Measurements from ENCODE around the gene TRAPPC8.
"Not testable (repeated sequence)": the region's sequence is repeated elsewhere in the genome, so short reads cannot be mapped to it uniquely, and the experiment has no call there.

Gene TRAPPC8

DNA sequence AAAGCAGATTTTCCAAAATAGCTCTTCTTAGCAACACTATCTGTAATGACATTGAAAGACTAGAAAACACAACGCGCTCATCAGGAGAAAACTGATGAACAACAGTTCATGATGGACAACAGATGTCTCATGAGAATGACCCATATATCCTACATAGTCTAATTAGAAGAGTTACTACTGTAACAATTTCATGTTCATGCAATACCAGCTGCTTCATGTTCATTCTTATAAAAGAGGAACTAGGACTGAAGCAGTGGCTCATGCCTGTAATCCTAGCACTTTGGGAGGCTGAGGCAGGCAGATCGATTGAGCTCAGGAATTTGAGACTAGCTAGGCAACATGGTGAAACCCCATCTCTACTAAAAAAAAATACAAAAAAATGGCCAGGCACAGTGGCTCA is 22.7 kb downstream of the TRAPPC8 start:
- H3K27me3 Mint-ChIP-seq: no peaks in the 10 kb centered on the region

DNA sequence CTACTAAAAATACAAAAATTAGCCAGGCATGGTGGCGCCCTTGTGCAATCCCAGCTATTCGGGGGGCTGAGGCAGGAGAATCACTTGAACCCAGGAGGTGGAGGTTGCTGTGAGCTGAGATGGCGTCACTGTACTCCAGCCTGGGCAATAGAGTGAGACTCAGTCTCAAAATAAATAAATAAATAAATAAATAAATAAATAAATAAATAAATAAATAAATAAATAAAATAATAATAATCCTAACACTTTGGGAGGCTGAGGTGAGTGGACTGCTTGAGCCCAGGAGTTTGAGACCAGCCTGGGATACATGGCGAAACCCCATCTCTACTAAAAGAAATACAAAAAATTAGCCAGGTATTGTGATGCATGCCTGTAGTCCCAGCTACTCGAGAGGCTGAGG is 23.6 kb downstream of the TRAPPC8 start:
- DNase-seq, H3K4me3 Mint-ChIP-seq, H3K4me1 Mint-ChIP-seq, H3K27me3 Mint-ChIP-seq, H3K27ac Mint-ChIP-seq, ATAC-seq, H3K9me3 Mint-ChIP-seq: not testable (repeated sequence)
- H3K36me3 Mint-ChIP-seq (ENCODE audit: low read depth): peaks cover 22% of the 10 kb centered on the region

More for the DNA sequence above, 22.7 kb downstream of the TRAPPC8 start:
- ATAC-seq: no peak
- no peak for DNase-seq
- Mint-ChIP-seq H3K36me3 (ENCODE audit: low read depth) (peaks cover 23% of the 10 kb centered on the region), H3K27ac (no peak overlapping the region), H3K9me3 (no peaks in the 10 kb centered on the region), H3K4me1 (no peaks in the 10 kb centered on the region), H3K4me3 (no peak overlapping the region)

DNA sequence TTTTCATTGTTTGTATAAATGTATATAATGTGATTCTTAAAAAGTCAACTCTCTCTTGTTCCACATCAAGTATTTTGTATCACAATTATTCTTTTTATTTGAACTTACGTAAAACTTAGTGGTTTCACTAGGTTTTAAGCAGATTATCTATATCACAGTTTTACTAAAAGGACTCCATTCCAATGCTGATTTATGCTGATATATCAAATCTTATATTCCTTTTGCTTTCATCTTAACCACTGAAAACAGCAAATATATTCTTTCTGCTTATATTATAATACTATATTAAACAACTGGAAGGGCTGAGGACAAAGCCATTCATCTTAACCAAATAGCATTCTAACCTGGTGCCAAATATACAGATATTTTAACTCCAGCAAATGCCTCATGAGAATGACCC is 24.2 kb downstream of the TRAPPC8 start:
- Mint-ChIP-seq H3K4me1 (no peaks in the 10 kb centered on the region), H3K27ac (no peak overlapping the region), H3K27me3 (no peaks in the 10 kb centered on the region), H3K4me3 (no peak overlapping the region), H3K9me3 (no peaks in the 10 kb centered on the region), H3K36me3 (ENCODE audit: low read depth) (peaks cover 22% of the 10 kb centered on the region)
- ATAC-seq (no peak), DNase-seq (no peak)

DNA sequence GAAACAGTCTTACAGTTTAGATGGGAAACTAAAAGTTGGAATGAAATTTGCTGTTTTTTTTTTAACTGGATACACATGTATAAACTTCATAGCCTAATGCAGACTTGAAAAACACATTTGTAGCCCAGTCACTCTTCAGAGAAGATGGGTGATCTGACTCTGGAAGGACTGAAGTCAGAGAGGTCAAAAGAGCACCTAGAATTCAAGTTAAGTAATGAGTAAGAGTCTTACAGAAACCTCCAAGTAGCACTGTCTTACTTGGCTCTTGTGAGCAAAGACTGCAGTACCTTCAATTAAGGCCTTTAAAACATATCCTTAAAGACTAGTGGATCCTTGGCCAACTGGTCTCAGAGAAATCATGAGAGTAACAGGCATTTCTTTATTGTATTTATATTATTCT is 41.9 kb downstream of the TRAPPC8 start:
- no peak for ATAC-seq

DNA sequence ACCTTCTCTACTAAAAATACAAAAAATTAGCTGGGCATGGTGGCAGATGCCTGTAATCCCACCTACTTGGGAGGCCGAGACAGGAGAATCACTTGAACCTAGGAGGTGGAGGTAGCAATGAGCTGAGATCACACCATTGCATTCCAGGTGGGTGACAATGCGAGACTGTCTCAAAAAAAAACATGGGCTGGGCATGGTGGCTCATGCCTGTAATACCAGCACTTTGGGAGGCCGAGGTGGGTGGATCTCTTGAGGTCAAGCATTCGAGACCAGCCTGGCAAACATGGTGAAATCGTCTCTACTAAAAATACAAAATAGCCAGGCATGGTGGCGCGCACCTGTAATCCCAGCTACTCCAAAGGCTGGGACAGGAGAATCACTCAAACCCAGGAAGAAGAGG is 43.2 kb downstream of the TRAPPC8 start:
- not testable (repeated sequence) for H3K9me3 Mint-ChIP-seq, H3K4me3 Mint-ChIP-seq, ATAC-seq, DNase-seq, H3K27me3 Mint-ChIP-seq, H3K27ac Mint-ChIP-seq, H3K4me1 Mint-ChIP-seq
- H3K36me3 Mint-ChIP-seq (ENCODE audit: low read depth): peaks cover 22% of the 10 kb centered on the region

More for the DNA sequence above, 41.9 kb downstream of the TRAPPC8 start:
- H3K4me3 Mint-ChIP-seq: no peak overlapping the region
- H3K9me3 Mint-ChIP-seq: no peaks in the 10 kb centered on the region
- no peak for DNase-seq
- H3K4me1 Mint-ChIP-seq: no peaks in the 10 kb centered on the region
- H3K27me3 Mint-ChIP-seq: no peaks in the 10 kb centered on the region
- H3K36me3 Mint-ChIP-seq (ENCODE audit: low read depth): peaks cover 21% of the 10 kb centered on the region
- no peak overlapping the region for H3K27ac Mint-ChIP-seq

DNA sequence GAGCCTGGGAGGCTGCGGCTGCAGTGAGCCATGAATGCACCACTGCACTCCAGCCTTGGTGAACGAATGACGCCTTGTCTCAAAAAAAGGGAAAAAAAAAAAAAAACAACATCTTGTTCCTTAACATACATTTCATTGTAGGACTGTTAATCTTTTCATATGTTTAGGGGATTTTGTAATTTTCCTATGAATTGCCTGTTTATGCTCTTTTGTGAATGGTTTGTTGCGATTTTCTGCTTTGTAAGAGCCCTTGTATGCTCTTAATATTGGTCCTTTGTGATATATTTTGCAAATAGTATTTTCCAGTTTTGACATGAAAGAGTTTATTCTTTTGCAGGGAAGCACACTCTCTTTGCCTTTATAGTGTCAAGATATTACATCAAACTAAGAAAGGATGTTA is 50.0 kb downstream of the TRAPPC8 start:
- no peak overlapping the region for H3K4me3 Mint-ChIP-seq
- no peak for DNase-seq
- H3K27me3 Mint-ChIP-seq: no peaks in the 10 kb centered on the region
- H3K4me1 Mint-ChIP-seq: no peaks in the 10 kb centered on the region
- no peak overlapping the region for H3K27ac Mint-ChIP-seq
- no peaks in the 10 kb centered on the region for H3K9me3 Mint-ChIP-seq
- ATAC-seq: no peak
- H3K36me3 Mint-ChIP-seq (ENCODE audit: low read depth): peaks cover 40% of the 10 kb centered on the region

DNA sequence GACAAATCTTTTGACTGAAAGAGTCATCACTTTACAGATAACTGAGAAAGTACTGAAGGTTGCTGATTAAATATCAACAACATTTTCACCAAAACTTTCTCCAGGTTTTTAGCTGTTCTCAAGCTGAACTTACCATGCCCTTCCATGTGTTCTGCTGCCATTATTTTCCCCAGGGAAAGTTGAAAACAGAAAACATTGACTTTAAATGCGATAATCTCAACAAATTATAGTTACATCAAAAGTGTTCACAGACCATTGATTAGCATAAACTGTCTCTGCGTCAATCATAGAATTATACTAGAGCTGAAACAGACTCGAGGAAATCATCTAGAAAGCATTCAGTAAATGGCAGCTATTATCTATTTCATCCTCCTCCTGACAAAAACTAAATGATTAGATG is 51.4 kb downstream of the TRAPPC8 start:
- ATAC-seq (no peak), DNase-seq (no peak)
- Mint-ChIP-seq H3K4me3 (no peak overlapping the region), H3K36me3 (ENCODE audit: low read depth) (peaks cover 47% of the 10 kb centered on the region), H3K27ac (no peak overlapping the region), H3K4me1 (no peaks in the 10 kb centered on the region), H3K9me3 (no peaks in the 10 kb centered on the region), H3K27me3 (no peaks in the 10 kb centered on the region)

DNA sequence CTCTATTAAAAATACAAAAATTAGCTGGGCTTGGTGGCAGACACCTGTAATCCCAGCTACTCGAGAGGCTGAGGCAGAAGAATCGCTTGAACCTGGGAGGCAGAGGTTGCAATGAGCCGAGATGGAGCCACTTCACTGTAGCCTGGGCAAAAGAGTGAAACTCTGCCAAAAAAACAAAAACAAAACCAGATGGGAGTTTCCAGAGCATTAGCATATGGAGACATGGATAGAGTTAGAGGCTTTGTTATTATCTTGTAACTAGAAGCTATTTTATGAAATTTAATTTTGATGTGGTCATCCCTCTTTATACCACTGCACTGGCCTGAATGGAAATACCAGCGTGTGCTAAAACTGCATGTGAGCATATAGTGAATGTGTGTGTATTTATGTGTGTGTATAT is 58.9 kb downstream of the TRAPPC8 start:
- Mint-ChIP-seq H3K27ac (no peak overlapping the region), H3K27me3 (no peaks in the 10 kb centered on the region), H3K9me3 (peaks cover 10% of the 10 kb centered on the region), H3K4me3 (no peak overlapping the region), H3K36me3 (ENCODE audit: low read depth) (peaks cover 70% of the 10 kb centered on the region), H3K4me1 (peaks cover 5% of the 10 kb centered on the region)
- DNase-seq: no peak
- ATAC-seq: no peak

DNA sequence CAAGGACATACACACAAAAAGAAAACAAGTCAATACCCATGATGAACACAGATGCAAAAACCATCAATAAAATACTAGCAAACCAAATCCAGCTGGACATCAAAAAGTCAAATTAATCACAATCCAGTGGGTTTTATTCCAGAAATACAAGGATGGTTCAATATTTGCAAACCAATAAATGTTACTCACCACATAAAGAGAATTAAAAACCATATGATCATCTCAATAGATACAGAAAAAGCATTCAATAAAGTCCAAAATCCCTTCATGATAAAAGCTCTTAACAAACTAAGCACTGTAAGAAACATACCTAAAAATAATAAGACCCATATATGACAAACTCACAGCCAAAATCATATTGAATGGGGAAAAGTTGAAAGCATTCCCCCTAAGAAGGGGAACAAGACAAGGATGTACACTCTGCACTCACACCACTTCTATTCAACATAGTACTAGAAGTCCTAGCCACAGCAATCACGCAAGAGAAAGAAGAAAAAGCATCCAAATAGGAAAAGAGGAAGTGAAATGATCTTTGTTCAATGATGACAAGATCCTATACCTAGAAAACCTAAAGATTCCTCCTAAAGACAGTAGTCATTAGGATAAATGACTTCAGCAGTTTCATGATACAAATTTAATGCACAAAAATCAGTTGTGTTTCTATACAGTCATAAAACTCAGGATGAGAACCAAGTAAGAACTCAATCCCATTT is 62.6 kb downstream of the TRAPPC8 start:
- Mint-ChIP-seq H3K27me3 (no peaks in the 10 kb centered on the region), H3K36me3 (ENCODE audit: low read depth) (peaks cover 57% of the 10 kb centered on the region), H3K27ac (no peak overlapping the region), H3K4me3 (no peak overlapping the region), H3K4me1 (peaks cover 5% of the 10 kb centered on the region), H3K9me3 (peaks cover 10% of the 10 kb centered on the region)
- no peak for DNase-seq
- no peak for ATAC-seq

DNA sequence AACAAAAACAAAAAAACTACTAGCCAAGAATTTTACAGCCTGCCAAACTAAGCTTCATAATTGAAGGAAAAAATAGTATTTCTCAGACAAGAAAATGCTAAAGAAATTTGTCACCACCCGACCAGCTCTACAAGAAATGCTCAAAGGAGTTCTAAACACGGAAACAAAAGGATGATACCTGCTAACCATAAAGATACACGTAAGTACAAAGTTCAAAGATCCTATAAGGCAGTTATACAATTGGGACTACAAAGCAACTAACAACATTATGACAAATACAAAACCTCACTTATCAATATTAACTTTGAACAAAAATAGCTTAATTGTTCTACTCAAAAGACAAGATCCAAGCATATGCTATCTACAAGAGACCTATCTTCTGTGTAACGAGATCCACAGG is 64.6 kb downstream of the TRAPPC8 start:
- H3K27me3 Mint-ChIP-seq: no peaks in the 10 kb centered on the region
- no peak overlapping the region for H3K4me3 Mint-ChIP-seq
- no peak overlapping the region for H3K27ac Mint-ChIP-seq
- H3K4me1 Mint-ChIP-seq: peaks cover 5% of the 10 kb centered on the region
- no peak for DNase-seq
- ATAC-seq: no peak
- peaks cover 10% of the 10 kb centered on the region for H3K9me3 Mint-ChIP-seq
- peaks cover 52% of the 10 kb centered on the region for H3K36me3 Mint-ChIP-seq (ENCODE audit: low read depth)

DNA sequence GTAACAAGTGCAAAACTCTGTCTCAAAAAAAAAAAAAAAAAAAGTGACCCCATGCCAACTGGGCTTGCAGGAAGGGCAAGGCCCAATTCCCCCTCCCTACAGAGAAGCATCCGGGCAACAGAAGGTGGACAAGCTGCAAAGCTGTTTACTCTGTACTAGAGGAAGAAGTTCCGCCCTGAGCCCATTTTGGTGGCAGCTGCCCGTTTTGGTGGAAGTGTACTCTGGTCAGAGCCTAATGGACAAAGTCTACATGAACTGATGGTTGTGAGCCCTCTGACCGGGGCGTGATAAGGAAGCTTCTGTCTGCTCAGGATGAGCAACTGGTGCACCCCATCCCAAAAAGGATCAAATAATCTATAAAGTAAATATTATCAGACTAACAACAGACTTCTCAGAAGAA is 65.0 kb downstream of the TRAPPC8 start:
- no peak for ATAC-seq
- Mint-ChIP-seq H3K36me3 (ENCODE audit: low read depth) (peaks cover 52% of the 10 kb centered on the region), H3K27ac (no peak overlapping the region), H3K4me3 (no peak overlapping the region), H3K27me3 (no peaks in the 10 kb centered on the region), H3K4me1 (peaks cover 5% of the 10 kb centered on the region), H3K9me3 (peaks cover 10% of the 10 kb centered on the region)
- no peak for DNase-seq

DNA sequence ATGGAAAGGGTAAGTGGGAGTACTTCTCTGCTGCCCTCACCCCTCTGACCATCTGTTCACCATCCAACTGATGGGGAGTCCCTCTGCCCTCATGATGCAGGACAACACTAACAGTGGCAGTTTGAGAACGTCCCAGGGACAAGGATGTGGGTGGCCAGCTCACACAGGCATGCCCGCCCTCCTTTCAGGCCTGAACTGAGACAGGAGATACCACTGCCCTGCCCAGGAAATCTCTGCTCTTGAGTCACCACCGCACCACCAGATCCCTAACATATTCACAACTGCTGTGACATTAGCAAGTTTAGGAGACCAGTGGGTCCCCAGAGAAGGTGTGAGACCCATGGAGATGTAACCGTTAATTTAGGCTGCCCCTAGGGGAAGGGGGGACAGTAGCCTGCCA is 66.2 kb downstream of the TRAPPC8 start:
- Mint-ChIP-seq H3K36me3 (ENCODE audit: low read depth) (peaks cover 48% of the 10 kb centered on the region), H3K4me3 (no peak overlapping the region), H3K27ac (no peak overlapping the region), H3K27me3 (no peaks in the 10 kb centered on the region), H3K9me3 (peaks cover 6% of the 10 kb centered on the region), H3K4me1 (peaks cover 5% of the 10 kb centered on the region)
- no peak for DNase-seq
- ATAC-seq: no peak

DNA sequence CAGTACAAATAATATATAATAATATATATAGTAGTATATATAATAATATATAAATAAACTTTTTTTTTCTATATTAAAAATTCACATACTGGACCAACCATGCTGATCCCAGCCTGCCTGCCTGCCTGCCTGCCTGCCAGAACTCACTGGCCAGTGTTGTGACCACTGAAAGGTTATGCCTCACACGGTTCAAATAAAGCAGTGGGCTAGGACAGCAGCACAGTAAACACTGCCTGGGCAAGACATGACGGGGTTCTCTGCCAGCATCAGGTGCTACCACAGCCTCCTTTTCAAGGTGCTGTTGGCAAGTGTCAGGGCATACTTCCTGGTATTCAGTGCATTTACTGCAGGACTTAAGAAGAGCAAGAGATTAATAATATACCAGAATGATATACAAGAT is 67.6 kb downstream of the TRAPPC8 start:
- no peak overlapping the region for H3K27ac Mint-ChIP-seq
- peaks cover 43% of the 10 kb centered on the region for H3K36me3 Mint-ChIP-seq (ENCODE audit: low read depth)
- no peak for ATAC-seq

DNA sequence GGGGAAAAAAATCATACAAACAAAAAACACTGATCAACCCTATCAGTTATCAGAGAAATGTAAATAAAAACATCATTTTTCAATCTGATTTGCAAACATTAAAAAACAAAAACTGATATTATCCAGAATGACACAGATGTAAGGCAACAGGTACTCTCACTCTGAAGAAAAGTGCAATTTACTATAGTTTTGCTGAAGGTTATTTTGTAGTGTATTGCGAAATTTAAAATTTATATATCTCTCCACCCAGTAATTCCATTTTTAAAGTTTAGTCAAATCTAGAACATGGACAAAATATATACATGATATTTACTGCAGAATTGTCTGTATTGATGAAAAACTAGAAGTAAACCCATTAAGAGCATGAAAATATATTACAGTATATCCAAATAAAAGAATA is 79.8 kb downstream of the TRAPPC8 start:
- peaks cover 39% of the 10 kb centered on the region for H3K36me3 Mint-ChIP-seq (ENCODE audit: low read depth)
- no peaks in the 10 kb centered on the region for H3K9me3 Mint-ChIP-seq
- no peak overlapping the region for H3K27ac Mint-ChIP-seq
- ATAC-seq (no peak), DNase-seq (no peak)
- H3K4me1 Mint-ChIP-seq: no peaks in the 10 kb centered on the region
- H3K27me3 Mint-ChIP-seq: no peaks in the 10 kb centered on the region
- no peak overlapping the region for H3K4me3 Mint-ChIP-seq

More for the DNA sequence above, 67.6 kb downstream of the TRAPPC8 start:
- no peak for DNase-seq
- Mint-ChIP-seq H3K27me3 (no peaks in the 10 kb centered on the region), H3K9me3 (peaks cover 1% of the 10 kb centered on the region), H3K4me3 (no peak overlapping the region), H3K4me1 (peaks cover 3% of the 10 kb centered on the region)

DNA sequence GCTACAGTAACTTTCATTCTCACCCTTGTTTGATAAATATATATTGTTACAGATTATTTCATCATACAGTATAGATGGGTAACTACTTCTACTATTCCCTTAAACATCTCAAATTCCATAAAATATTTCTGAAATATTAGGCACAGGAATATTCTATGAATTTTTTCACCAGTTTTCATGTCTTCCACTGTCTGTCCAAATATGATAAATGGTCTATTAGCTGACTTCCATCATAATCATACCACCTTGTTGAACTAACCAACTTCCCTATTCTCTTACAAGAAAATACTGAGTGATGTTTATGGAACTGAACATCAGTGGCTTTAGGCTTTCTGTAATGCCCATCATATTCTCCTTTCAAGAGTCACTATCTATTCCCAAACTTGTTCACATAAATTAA is 82.4 kb downstream of the TRAPPC8 start:
- Mint-ChIP-seq H3K36me3 (ENCODE audit: low read depth) (peaks cover 32% of the 10 kb centered on the region), H3K27ac (no peak overlapping the region), H3K9me3 (no peaks in the 10 kb centered on the region), H3K4me3 (no peak overlapping the region), H3K4me1 (no peaks in the 10 kb centered on the region), H3K27me3 (no peaks in the 10 kb centered on the region)
- ATAC-seq: no peak
- DNase-seq: no peak
